Measurements from ENCODE around the gene IL23A.

The IL23A gene, protein sequence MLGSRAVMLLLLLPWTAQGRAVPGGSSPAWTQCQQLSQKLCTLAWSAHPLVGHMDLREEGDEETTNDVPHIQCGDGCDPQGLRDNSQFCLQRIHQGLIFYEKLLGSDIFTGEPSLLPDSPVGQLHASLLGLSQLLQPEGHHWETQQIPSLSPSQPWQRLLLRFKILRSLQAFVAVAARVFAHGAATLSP

DNA sequence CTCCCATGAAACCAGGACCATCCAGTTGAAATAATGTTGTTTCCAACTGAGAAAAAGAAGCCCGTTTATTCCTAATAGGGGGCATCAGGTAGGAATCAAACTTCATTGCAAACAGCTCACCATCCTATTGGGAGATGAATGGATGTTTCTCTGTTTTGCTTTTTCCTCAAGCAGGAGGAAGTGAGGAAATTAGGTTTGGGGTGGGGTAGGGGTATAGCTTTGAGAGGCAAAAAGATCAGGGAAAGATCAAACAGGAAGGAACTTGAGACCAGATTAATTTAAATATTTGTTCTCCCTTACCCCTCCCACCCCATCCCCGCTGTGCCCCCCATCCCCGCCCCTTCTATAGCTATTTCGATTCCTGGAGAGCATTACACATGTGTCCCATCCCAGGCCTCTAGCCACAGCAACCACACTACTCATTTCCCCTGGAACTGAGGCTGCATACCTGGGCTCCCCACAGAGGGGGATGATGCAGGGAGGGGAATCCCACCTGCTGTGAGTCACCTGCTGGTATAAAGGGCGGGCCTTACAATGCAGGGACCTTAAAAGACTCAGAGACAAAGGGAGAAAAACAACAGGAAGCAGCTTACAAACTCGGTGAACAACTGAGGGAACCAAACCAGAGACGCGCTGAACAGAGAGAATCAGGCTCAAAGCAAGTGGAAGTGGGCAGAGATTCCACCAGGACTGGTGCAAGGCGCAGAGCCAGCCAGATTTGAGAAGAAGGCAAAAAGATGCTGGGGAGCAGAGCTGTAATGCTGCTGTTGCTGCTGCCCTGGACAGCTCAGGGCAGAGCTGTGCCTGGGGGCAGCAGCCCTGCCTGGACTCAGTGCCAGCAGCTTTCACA, at the start of gene IL23A:
Gene IL23A, plus strand, starts transcription at position 577 of the 850 bp plus-strand sequence. Its CDS starts 161 bp downstream, at position 738.
- Histone ChIP-seq H3K9ac (ENCODE audit: low read depth, low read length) (peak within 1 kb of the TSS; percentile 34; the same call in 1 of the 2 replicates), H3K9me3 (ENCODE audit: control insufficient read depth, insufficient read depth, low read length) (no peaks in the 10 kb centered on the region), H3K4me1 (ENCODE audit: insufficient read depth, low read length) (peaks cover 27% of the 10 kb centered on the region), H3K36me3 (ENCODE audit: insufficient read depth, low read length) (peaks cover 3% of the 10 kb centered on the region; the same call in 1 of the 2 replicates)

DNA sequence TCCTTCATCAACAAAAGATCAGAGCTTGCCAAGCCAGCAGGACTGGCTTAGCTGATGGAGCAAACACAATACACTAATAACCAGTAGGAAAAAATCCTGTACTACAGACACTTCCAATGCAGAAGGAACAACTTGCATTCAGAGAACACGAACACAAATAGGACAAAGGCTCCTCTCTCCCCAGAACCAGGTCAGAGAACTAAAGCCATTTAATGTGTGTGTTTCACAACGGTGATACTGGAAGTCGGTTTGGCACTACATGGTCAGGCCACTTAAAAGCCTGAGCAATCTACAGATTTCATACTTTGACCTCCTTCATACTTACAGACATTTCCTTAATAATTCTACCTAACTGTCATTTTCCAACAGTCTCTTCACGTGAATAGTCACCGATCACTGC, 44.9 kb upstream of the IL23A start:
- Histone ChIP-seq H3K9me3 (ENCODE audit: control insufficient read depth, insufficient read depth, low read length) (no peaks in the 10 kb centered on the region), H3K36me3 (ENCODE audit: insufficient read depth, low read length) (peaks cover 12% of the 10 kb centered on the region), H3K4me1 (ENCODE audit: insufficient read depth, low read length) (no peaks in the 10 kb centered on the region), H3K9ac (ENCODE audit: low read depth, low read length) (no peak overlapping the region)

DNA sequence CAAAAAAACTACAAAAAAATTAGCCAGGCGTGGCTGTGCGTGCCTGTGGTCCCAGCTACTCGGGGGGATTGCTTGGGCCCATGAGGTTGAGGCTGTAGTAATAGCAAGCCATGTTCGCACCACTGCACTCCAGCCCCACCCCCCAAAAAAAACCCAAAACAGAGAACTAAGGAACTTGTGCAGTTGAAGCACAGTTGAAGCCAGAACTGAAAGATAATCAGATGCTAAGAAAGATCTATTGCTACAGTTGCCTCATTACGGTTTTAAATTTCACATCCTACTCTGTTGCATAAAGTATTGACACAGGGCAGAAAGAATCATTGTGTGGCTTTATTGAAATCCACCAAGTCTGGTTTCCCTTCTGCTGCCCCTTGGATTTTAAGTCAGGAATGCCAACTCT, 42.4 kb upstream of the IL23A start:
- Histone ChIP-seq H3K9ac (ENCODE audit: low read depth, low read length) (no peak overlapping the region), H3K36me3 (ENCODE audit: insufficient read depth, low read length) (peaks cover 12% of the 10 kb centered on the region), H3K9me3 (ENCODE audit: control insufficient read depth, insufficient read depth, low read length) (no peaks in the 10 kb centered on the region), H3K4me1 (ENCODE audit: insufficient read depth, low read length) (peaks cover 5% of the 10 kb centered on the region)

DNA sequence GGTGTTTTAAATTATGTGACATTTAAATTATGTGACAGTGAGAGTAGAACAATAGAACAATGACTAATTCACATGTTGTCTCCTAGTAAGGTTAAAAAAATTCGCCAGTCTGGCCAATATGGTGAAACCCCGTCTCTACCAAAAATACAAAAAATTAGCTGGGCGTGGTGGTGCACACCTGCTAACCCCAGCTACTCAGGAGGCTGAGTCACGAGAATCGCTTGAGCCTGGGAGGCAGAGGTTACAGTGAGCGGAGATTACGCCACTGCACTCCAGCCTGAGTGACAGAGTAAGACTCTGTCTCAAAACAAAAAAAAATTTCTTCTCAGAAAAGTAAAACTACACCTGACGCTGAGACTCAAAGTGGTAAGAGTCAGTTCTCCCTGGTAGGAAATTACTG, 41.3 kb upstream of the IL23A start:
- Histone ChIP-seq H3K9ac (ENCODE audit: low read depth, low read length) (no peak overlapping the region), H3K36me3 (ENCODE audit: insufficient read depth, low read length) (peaks cover 12% of the 10 kb centered on the region), H3K4me1 (ENCODE audit: insufficient read depth, low read length) (peaks cover 5% of the 10 kb centered on the region), H3K9me3 (ENCODE audit: control insufficient read depth, insufficient read depth, low read length) (no peaks in the 10 kb centered on the region)

DNA sequence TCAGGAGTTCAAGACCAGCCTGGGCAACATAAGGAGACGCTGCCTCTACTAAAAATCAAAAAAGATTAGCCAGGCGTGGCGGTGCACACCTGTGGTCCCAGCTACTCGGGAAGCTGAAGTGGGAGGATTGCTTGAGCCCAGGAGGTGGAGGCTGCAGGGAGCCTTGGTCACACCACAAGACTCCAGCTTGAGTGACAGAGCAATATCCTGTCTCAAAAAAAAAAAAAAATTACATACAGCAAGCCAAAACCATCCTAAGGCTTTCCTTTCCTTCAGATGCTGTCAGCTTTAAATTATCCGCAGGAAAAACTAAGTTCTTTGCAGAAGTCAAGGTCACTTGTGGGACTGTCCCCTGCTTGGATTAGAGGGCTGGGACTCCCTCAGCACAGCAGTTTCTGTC, 39.9 kb upstream of the IL23A start:
- Histone ChIP-seq H3K36me3 (ENCODE audit: insufficient read depth, low read length) (peaks cover 12% of the 10 kb centered on the region), H3K9me3 (ENCODE audit: control insufficient read depth, insufficient read depth, low read length) (no peaks in the 10 kb centered on the region), H3K4me1 (ENCODE audit: insufficient read depth, low read length) (peaks cover 5% of the 10 kb centered on the region), H3K9ac (ENCODE audit: low read depth, low read length) (peak overlapping the region; percentile 95)

DNA sequence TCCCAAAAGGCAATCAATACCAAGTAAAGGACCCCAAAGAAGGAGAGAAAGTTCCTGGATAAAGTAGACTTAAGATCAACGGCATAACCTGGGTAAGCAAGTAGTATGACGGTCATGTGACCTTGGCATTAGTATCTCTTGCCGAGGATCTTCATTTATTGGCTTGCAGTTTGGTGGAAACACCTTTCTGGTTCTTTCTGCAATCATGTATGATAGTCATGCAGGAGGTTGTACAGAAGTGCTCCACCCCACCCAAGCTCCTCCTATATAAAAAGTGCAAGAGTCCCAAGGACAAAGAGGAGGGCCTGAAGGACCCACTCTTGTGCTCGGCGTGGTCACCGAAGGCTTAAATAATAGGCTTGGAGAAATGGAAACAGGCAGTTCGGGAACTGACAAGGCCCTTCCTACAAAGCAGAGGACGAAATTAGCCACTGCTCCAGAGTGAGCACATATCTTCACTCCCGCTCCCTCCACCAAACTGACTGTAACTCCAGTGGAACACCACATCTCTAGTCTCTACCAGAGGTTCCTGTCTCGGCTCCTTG, 39.3 kb upstream of the IL23A start:
- Histone ChIP-seq H3K4me1 (ENCODE audit: insufficient read depth, low read length) (peaks cover 5% of the 10 kb centered on the region), H3K9me3 (ENCODE audit: control insufficient read depth, insufficient read depth, low read length) (no peaks in the 10 kb centered on the region), H3K36me3 (ENCODE audit: insufficient read depth, low read length) (peaks cover 12% of the 10 kb centered on the region), H3K9ac (ENCODE audit: low read depth, low read length) (peak overlapping the region; percentile 95)

DNA sequence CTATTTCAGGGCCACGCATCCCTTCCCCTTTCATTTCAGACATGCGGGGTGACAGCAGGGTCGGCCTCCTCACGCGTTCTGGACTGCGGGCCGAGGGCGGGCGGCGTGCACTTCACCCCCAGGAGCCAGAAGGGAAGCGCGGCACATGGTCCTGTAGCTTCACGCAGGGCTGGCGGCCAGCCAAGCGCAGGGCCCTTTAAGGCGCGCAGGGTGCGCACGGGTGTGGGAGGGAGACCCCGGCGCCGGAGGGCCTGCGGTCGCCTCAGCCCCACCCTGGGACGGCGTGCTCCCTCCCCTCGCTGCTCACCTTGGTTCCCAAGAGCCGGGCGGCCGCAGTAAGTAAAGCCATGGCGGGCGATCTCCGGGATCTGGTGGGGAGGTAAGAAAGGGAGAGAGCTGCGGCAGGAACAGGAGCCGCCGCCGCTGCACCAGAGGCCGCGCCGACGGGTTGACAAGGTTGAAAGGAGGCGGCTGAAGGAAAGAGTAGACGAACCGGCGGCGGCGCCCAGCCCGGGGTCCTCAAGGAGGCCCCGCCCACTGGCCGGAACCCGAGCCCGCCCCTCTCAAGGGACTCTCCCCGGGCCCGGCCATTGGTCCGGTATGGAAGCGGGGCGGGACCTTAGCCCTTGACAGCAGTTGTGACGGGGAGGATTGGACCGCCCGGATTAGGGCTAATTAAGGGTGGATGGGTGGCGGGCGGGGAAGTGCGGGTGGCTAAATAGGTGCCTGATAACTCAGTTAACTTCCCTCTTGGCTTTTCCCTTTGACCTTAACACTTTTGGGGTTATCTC, 38.6 kb upstream of the IL23A start, which contains the start of gene CS:
Gene CS, minus strand, starts transcription at position 478 of the 791 bp plus-strand sequence. Its CDS starts 129 bp downstream, at position 349.
- peak within 1 kb of the TSS; percentile 95 for H3K9ac ChIP-seq (ENCODE audit: low read depth, low read length)
- H3K4me1 ChIP-seq (ENCODE audit: insufficient read depth, low read length), result peaks cover 5% of the 10 kb centered on the region
- peaks cover 13% of the 10 kb centered on the region for H3K36me3 ChIP-seq (ENCODE audit: insufficient read depth, low read length)
- H3K9me3 ChIP-seq (ENCODE audit: control insufficient read depth, insufficient read depth, low read length), result no peaks in the 10 kb centered on the region

DNA sequence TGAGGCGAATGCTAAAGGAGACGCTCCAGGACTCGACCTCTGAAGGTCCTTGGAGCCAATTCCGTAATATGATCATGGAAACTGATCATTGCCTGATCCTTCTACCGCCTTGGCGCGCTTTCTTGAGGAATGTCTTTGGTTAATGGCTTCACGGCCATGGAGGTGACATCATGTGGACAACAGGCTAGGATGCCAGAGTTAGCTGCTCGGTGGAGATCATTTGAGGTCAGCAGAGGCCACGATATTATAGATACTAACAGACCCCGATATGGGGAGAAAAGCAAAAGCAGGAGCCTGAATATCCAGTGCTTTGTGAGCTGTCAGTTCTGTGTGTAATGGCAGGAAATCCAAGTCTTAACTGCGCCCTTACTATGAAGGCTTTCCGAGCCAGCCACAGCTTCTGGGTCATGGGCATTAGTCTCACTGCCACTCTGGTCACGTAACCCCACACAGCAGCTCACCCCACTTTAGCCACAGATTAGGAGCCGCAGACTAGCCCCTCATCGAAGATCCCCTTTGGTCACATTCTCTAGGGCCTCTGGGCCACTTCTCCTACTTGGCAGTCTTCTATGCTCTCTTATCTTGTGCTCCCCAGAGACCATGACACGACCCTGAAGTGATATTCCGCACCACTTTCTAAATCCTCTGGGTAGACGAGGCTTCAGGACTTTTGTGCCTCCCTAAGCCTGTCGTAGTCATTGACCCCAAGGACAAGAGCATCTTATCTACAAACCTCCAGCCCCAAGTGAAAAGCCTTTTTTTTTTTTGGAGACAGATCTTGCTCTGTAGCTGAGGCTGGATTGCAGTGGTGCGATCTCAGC, 37.8 kb upstream of the IL23A start:
- peaks cover 16% of the 10 kb centered on the region for H3K36me3 ChIP-seq (ENCODE audit: insufficient read depth, low read length)
- H3K4me1 ChIP-seq (ENCODE audit: insufficient read depth, low read length), result peaks cover 5% of the 10 kb centered on the region
- no peaks in the 10 kb centered on the region for H3K9me3 ChIP-seq (ENCODE audit: control insufficient read depth, insufficient read depth, low read length)
- peak overlapping the region; percentile 95 for H3K9ac ChIP-seq (ENCODE audit: low read depth, low read length)

DNA sequence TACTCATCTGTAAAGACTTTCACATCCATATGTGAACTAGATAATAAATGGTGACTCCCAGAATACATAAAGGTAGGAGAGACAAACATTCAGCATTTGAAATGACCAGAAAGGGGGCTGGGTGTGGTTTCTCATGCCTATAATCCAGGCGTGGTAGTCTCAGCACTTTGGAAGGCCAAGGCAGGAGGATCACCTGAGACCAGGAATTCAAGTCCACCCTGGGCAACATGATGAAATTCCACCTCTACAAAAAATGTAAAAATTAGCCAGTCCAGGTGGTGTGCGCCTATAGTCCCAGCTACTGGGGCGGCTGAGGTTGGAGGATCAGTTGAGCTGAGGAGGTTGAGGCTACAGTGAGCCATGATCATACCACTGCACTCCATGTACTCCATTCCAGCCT, 34.4 kb upstream of the IL23A start:
- peaks cover 11% of the 10 kb centered on the region for H3K36me3 ChIP-seq (ENCODE audit: insufficient read depth, low read length)
- peaks cover 5% of the 10 kb centered on the region for H3K4me1 ChIP-seq (ENCODE audit: insufficient read depth, low read length)
- H3K9me3 ChIP-seq (ENCODE audit: control insufficient read depth, insufficient read depth, low read length), result no peaks in the 10 kb centered on the region
- H3K9ac ChIP-seq (ENCODE audit: low read depth, low read length), result no peak overlapping the region

DNA sequence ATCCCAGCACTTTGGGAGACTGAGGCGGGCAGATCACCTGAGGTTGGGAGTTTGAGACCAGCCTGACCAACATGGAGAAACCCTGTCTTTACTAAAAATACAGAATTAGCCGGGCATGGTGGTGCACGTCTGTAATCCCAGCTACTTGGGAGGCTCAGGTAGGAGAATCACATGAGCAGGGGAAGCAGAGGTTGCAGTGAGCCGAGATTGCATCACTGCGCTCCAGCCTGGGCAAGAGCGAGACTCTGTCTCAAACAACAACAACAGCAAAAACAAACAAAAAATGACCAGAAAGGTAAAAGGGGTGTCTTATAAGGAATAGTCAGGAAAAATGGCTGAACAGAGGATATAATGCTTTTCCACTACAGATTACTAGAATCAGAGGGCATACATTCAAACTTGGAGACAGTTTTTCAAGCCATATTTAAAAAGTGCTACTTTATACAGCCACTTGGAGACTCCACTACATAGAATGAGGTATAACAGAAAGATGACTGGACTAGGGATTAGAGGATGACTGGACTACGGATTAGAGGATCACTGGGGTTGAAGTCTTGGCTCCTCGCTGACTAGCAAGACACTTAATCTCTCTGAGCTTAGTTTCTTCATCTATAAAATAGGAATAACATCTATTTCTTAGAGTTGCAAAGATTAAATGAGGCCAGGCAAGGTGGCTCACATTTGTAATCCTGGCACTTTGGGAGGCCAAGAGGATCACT, 33.7 kb upstream of the IL23A start:
- H3K9me3 ChIP-seq (ENCODE audit: control insufficient read depth, insufficient read depth, low read length), result no peaks in the 10 kb centered on the region
- no peak overlapping the region for H3K9ac ChIP-seq (ENCODE audit: low read depth, low read length)
- H3K36me3 ChIP-seq (ENCODE audit: insufficient read depth, low read length), result peaks cover 16% of the 10 kb centered on the region
- H3K4me1 ChIP-seq (ENCODE audit: insufficient read depth, low read length), result peaks cover 5% of the 10 kb centered on the region

DNA sequence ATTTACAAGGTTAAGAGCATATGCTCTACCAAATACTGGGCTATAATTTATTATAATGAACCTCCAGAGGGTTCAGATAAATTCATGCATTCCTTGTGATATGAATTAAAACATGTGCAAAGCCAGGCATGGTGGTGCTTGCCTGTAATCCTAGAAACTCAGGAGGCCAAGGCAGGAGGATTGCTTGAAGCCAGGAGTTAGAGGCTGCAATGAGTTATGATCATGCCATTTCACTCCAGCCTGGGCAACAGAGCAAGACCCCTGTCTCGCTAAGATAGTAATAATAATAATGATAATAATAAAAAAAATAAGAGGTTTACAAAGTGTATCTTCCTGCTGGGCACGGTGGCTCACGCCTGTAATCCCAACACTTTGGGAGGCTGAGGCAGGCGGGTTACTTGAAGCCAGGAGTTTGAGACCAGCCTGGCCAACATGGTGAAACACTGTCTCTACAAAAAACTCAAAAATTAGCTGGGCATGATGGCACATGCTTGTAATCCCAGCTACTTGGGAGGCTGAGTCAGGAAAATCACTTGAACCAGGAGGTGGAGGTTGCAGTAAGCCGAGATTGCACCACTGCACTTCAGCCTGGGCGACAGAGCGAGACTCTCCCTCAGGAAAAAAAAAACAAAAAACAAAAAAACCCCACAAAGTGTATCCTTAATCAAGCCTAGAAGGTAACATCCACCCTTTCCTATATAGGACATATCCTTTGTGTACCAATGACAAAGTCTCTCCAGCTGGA, 31.3 kb upstream of the IL23A start:
- Histone ChIP-seq H3K4me1 (ENCODE audit: insufficient read depth, low read length) (no peaks in the 10 kb centered on the region), H3K36me3 (ENCODE audit: insufficient read depth, low read length) (peaks cover 29% of the 10 kb centered on the region), H3K9ac (ENCODE audit: low read depth, low read length) (no peak overlapping the region), H3K9me3 (ENCODE audit: control insufficient read depth, insufficient read depth, low read length) (no peaks in the 10 kb centered on the region)

DNA sequence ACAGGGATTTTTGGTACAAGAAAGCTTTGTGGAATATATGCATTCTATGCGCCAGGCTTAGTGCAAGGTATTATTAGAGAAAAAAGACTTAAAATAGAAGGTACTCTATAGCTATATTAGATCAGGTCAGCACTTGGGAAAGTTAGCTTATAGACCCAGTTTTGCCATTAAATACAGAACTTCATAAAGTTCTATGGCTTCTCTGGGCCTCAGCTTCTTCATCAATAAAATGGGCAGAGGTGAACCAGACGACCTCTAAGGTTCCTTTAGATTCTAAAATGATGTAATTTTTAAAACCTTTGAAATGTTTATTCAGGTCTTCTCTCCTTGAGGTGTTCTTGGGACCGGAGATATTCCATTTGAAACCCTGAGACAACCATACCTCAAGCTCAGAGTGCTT, 30.0 kb upstream of the IL23A start:
- Histone ChIP-seq H3K36me3 (ENCODE audit: insufficient read depth, low read length) (peaks cover 29% of the 10 kb centered on the region), H3K4me1 (ENCODE audit: insufficient read depth, low read length) (no peaks in the 10 kb centered on the region), H3K9me3 (ENCODE audit: control insufficient read depth, insufficient read depth, low read length) (no peaks in the 10 kb centered on the region), H3K9ac (ENCODE audit: low read depth, low read length) (no peak overlapping the region)

Measured in ES-I3 (cell line).